ENCODE results near the gene DDX1. TPM values are rescaled to one million over a fixed set of nuclear protein-coding genes. Genes with fewer than 3 reads are reported as not detected.

DDX1 gene
- total RNA-seq, 2 donors from 2014 or later, result 41.1 to 95.2 TPM

GRCh38 chr2:15631883-15632282, 40.2 kb downstream of the DDX1 start:
- ATAC-seq (replicated peaks), result no peak
- Mint-ChIP-seq H3K27me3 (no peaks in the 10 kb centered on the region), H3K36me3 (ENCODE audit: low read depth) (peaks cover 92% of the 10 kb centered on the region), H3K27ac (no peak overlapping the region), H3K4me3 (no peak overlapping the region), H3K4me1 (no peaks in the 10 kb centered on the region), H3K9me3 (no peaks in the 10 kb centered on the region)

GRCh38 chr2:15633043-15633970, 41.6 kb downstream of the DDX1 start:
- H3K27me3 Mint-ChIP-seq, result no peaks in the 10 kb centered on the region
- peak; percentile 12 for ATAC-seq (replicated peaks)
- no peaks in the 10 kb centered on the region for H3K9me3 Mint-ChIP-seq
- H3K27ac Mint-ChIP-seq, result peak overlapping the region; percentile 29
- no peak overlapping the region for H3K4me3 Mint-ChIP-seq
- peaks cover 78% of the 10 kb centered on the region for H3K36me3 Mint-ChIP-seq (ENCODE audit: low read depth)
- H3K4me1 Mint-ChIP-seq, result no peaks in the 10 kb centered on the region

- Mint-ChIP-seq H3K4me1 (no peaks in the 10 kb centered on the region), H3K9me3 (no peaks in the 10 kb centered on the region), H3K27ac (no peak overlapping the region), H3K4me3 (no peak overlapping the region), H3K27me3 (no peaks in the 10 kb centered on the region), H3K36me3 (ENCODE audit: low read depth) (peaks cover 71% of the 10 kb centered on the region)
- no peak for ATAC-seq (replicated peaks)
Measured at GRCh38 chr2:15633971-15634346, 42.3 kb downstream of the DDX1 start.

- Mint-ChIP-seq H3K4me3 (no peak overlapping the region), H3K27ac (no peak overlapping the region), H3K9me3 (no peaks in the 10 kb centered on the region), H3K27me3 (no peaks in the 10 kb centered on the region), H3K4me1 (no peaks in the 10 kb centered on the region), H3K36me3 (ENCODE audit: low read depth) (peaks cover 61% of the 10 kb centered on the region)
- ATAC-seq (replicated peaks), result no peak
Measured at GRCh38 chr2:15634846-15635490, 43.3 kb downstream of the DDX1 start.

- H3K27ac Mint-ChIP-seq, result no peak overlapping the region
- ATAC-seq (replicated peaks), result peak; percentile 66
- peaks cover 5% of the 10 kb centered on the region for H3K9me3 Mint-ChIP-seq
- no peaks in the 10 kb centered on the region for H3K27me3 Mint-ChIP-seq
- peaks cover 48% of the 10 kb centered on the region for H3K36me3 Mint-ChIP-seq (ENCODE audit: low read depth)
- H3K4me1 Mint-ChIP-seq, result no peaks in the 10 kb centered on the region
- H3K4me3 Mint-ChIP-seq, result no peak overlapping the region
Measured at GRCh38 chr2:15636972-15637785, 45.5 kb downstream of the DDX1 start.

- Mint-ChIP-seq H3K27me3 (no peaks in the 10 kb centered on the region), H3K36me3 (ENCODE audit: low read depth) (peaks cover 32% of the 10 kb centered on the region), H3K4me3 (no peak overlapping the region), H3K9me3 (peaks cover 5% of the 10 kb centered on the region), H3K4me1 (no peaks in the 10 kb centered on the region), H3K27ac (no peak overlapping the region)
- no peak for ATAC-seq (replicated peaks)
Measured at GRCh38 chr2:15638720-15639119, 47.1 kb downstream of the DDX1 start.

- peaks cover 24% of the 10 kb centered on the region for H3K36me3 Mint-ChIP-seq (ENCODE audit: low read depth)
- no peak overlapping the region for H3K27ac Mint-ChIP-seq
- peaks cover 5% of the 10 kb centered on the region for H3K9me3 Mint-ChIP-seq
- H3K4me1 Mint-ChIP-seq, result no peaks in the 10 kb centered on the region
- H3K27me3 Mint-ChIP-seq, result no peaks in the 10 kb centered on the region
- ATAC-seq (replicated peaks), result no peak
- no peak overlapping the region for H3K4me3 Mint-ChIP-seq
Measured at GRCh38 chr2:15639323-15640251, 47.9 kb downstream of the DDX1 start.

- peaks cover 3% of the 10 kb centered on the region for H3K27me3 Mint-ChIP-seq
- ATAC-seq (replicated peaks), result no peak
- no peaks in the 10 kb centered on the region for H3K4me1 Mint-ChIP-seq
- no peak overlapping the region for H3K4me3 Mint-ChIP-seq
- H3K36me3 Mint-ChIP-seq (ENCODE audit: low read depth), result peaks cover 17% of the 10 kb centered on the region
- peaks cover 5% of the 10 kb centered on the region for H3K9me3 Mint-ChIP-seq
- H3K27ac Mint-ChIP-seq, result no peak overlapping the region
Measured at GRCh38 chr2:15640261-15640711, 48.6 kb downstream of the DDX1 start.

- no peak for ATAC-seq (replicated peaks)
- Mint-ChIP-seq H3K4me1 (no peaks in the 10 kb centered on the region), H3K27me3 (peaks cover 3% of the 10 kb centered on the region), H3K27ac (no peak overlapping the region), H3K36me3 (ENCODE audit: low read depth) (peaks cover 12% of the 10 kb centered on the region), H3K4me3 (no peak overlapping the region), H3K9me3 (peaks cover 5% of the 10 kb centered on the region)
Measured at GRCh38 chr2:15640784-15641183, 49.1 kb downstream of the DDX1 start.

- no peak overlapping the region for H3K27ac Mint-ChIP-seq
- ATAC-seq (replicated peaks), result no peak
- peaks cover 3% of the 10 kb centered on the region for H3K27me3 Mint-ChIP-seq
- H3K36me3 Mint-ChIP-seq (ENCODE audit: low read depth), result peaks cover 9% of the 10 kb centered on the region
- no peak overlapping the region for H3K4me3 Mint-ChIP-seq
- no peaks in the 10 kb centered on the region for H3K4me1 Mint-ChIP-seq
- peaks cover 5% of the 10 kb centered on the region for H3K9me3 Mint-ChIP-seq
Measured at GRCh38 chr2:15641530-15641982, 49.9 kb downstream of the DDX1 start.

- H3K4me3 Mint-ChIP-seq, result no peak overlapping the region
- no peaks in the 10 kb centered on the region for H3K4me1 Mint-ChIP-seq
- H3K36me3 Mint-ChIP-seq (ENCODE audit: low read depth), result peaks cover 9% of the 10 kb centered on the region
- H3K27me3 Mint-ChIP-seq, result peaks cover 3% of the 10 kb centered on the region
- peaks cover 5% of the 10 kb centered on the region for H3K9me3 Mint-ChIP-seq
- H3K27ac Mint-ChIP-seq, result no peak overlapping the region
- no peak for ATAC-seq (replicated peaks)
Measured at GRCh38 chr2:15642011-15642814, 50.5 kb downstream of the DDX1 start.

- H3K4me3 Mint-ChIP-seq, result no peak overlapping the region
- H3K4me1 Mint-ChIP-seq, result no peaks in the 10 kb centered on the region
- H3K9me3 Mint-ChIP-seq, result peaks cover 5% of the 10 kb centered on the region
- peaks cover 3% of the 10 kb centered on the region for H3K27me3 Mint-ChIP-seq
- no peak for ATAC-seq (replicated peaks)
- H3K27ac Mint-ChIP-seq, result no peak overlapping the region
- H3K36me3 Mint-ChIP-seq (ENCODE audit: low read depth), result peaks cover 9% of the 10 kb centered on the region
Measured at GRCh38 chr2:15642815-15643500, 51.3 kb downstream of the DDX1 start.

Data from activated T-helper 17 cell treated with anti-CD3 and anti-CD28 coated beads, Interleukin-2, amount 50 U/mL, for 72 hours (primary cell).